GM12891 (cell line): ENCODE measurements around the gene AGPAT4.

ENCODE experiments used
- POLR2A ChIP-seq: IDR thresholded peaks from 2 replicates; pipeline ENCODE4 v1.6.1; 2011; ENCODE audit warnings: low read depth, low read length, control low read depth
- POLR2AphosphoS5 ChIP-seq: IDR thresholded peaks from 2 replicates; pipeline ENCODE4 v1.6.1; 2011; ENCODE audit warnings: low read depth, low read length, control low read depth
- POU2F2 ChIP-seq: IDR thresholded peaks from 2 replicates; pipeline ENCODE4 v1.6.1; 2011; ENCODE audit warnings: low read depth, mild to moderate bottlenecking, control low read depth, low read length, moderate library complexity
- SPI1 ChIP-seq: IDR thresholded peaks from 2 replicates; pipeline ENCODE4 v1.6.1; 2011; ENCODE audit warnings: low read depth, low read length, control low read depth
- TAF1 ChIP-seq: IDR thresholded peaks from 2 replicates; pipeline ENCODE4 v1.6.1; 2011; ENCODE audit warnings: low read depth, low read length, control low read depth

GRCh38 chr6:161109366-161109765 lies 164.5 kb downstream of the AGPAT4 start:
- TF ChIP-seq POLR2A, result no peak
- no peak for TF ChIP-seq POLR2AphosphoS5
- no peak for TF ChIP-seq TAF1
- TF ChIP-seq POU2F2, result no peak
- no peak for TF ChIP-seq SPI1
